Endothelial cell (in vitro differentiated cells): ENCODE data around the gene LCA5L. TPM values are rescaled to one million over a fixed set of nuclear protein-coding genes. Genes with fewer than 3 reads are reported as not detected.

Source experiments
- DNase-seq: peaks from one replicate; pipeline ENCODE4 v3.0.0; 2021; ENCODE audit warnings: low spot score
- H3K27ac Mint-ChIP-seq: one replicate; pipeline ENCODE4 v1.8.0; 2021; ENCODE audit warnings: mixed read lengths, inconsistent platforms; ENCODE audit not compliant: unreplicated experiment
- H3K27me3 Mint-ChIP-seq: one replicate; pipeline ENCODE4 v1.8.0; 2021; ENCODE audit warnings: mild to moderate bottlenecking, moderate library complexity, mixed read lengths, inconsistent platforms; ENCODE audit not compliant: unreplicated experiment
- H3K36me3 Mint-ChIP-seq: one replicate; pipeline ENCODE4 v1.8.0; 2021; ENCODE audit warnings: mild to moderate bottlenecking, low read depth, mixed read lengths, inconsistent platforms; ENCODE audit not compliant: unreplicated experiment
- H3K4me1 Mint-ChIP-seq: one replicate; pipeline ENCODE4 v1.8.0; 2021; ENCODE audit warnings: mild to moderate bottlenecking, mixed read lengths, inconsistent platforms; ENCODE audit not compliant: unreplicated experiment
- H3K4me3 Mint-ChIP-seq: one replicate; pipeline ENCODE4 v1.8.0; 2021; ENCODE audit warnings: mild to moderate bottlenecking, mixed read lengths, inconsistent platforms; ENCODE audit not compliant: unreplicated experiment
- H3K9me3 Mint-ChIP-seq: one replicate; pipeline ENCODE4 v1.8.0; 2021; ENCODE audit warnings: mixed read lengths, inconsistent platforms; ENCODE audit not compliant: unreplicated experiment
- CTCF ChIP-seq: fragments of 200-600 bp; sonication (generic); IDR thresholded peaks from one replicate; pipeline ENCODE4 v1.5.0; 2021; ENCODE audit warnings: antibody characterized with exemption; ENCODE audit not compliant: unreplicated experiment
- total RNA-seq: library from RNA; stranded (reverse); fragmentation: NEBNext Ultra II Directional; extraction: Animal tissue kit (Norgen Biotek cat#: 25700); gene quantifications from one replicate; pipeline ENCODE4 v1.2.1, GENCODE V29; 2021; ENCODE audit not compliant: unreplicated experiment

LCA5L gene
- total RNA-seq, 1 donor from 2014 or later: 0.59 TPM

GRCh38 chr21:39444421-39445180 lies 977 bp downstream of the LCA5L start:
- Mint-ChIP-seq H3K4me3 (peak overlapping the region; percentile 97), H3K36me3 (peaks cover 7% of the 10 kb centered on the region), H3K27ac (peak overlapping the region; percentile 96), H3K9me3 (peaks cover 6% of the 10 kb centered on the region), H3K27me3 (peaks cover 6% of the 10 kb centered on the region), H3K4me1 (peaks cover 18% of the 10 kb centered on the region)
- TF ChIP-seq CTCF: no peak
- DNase-seq: peak; percentile 11

GRCh38 chr21:39441502-39442475 lies 3.8 kb downstream of the LCA5L start:
- no peak overlapping the region for H3K4me3 Mint-ChIP-seq
- H3K27ac Mint-ChIP-seq: no peak overlapping the region
- TF ChIP-seq CTCF: peak; percentile 63
- peaks cover 7% of the 10 kb centered on the region for H3K36me3 Mint-ChIP-seq
- H3K4me1 Mint-ChIP-seq: peaks cover 18% of the 10 kb centered on the region
- H3K9me3 Mint-ChIP-seq: peaks cover 11% of the 10 kb centered on the region
- DNase-seq: peak; percentile 38
- H3K27me3 Mint-ChIP-seq: peaks cover 6% of the 10 kb centered on the region

GRCh38 chr21:39439232-39439631 lies 6.3 kb downstream of the LCA5L start:
- H3K9me3 Mint-ChIP-seq: peaks cover 5% of the 10 kb centered on the region
- no peaks in the 10 kb centered on the region for H3K36me3 Mint-ChIP-seq
- no peak overlapping the region for H3K4me3 Mint-ChIP-seq
- no peak for TF ChIP-seq CTCF
- peaks cover 8% of the 10 kb centered on the region for H3K4me1 Mint-ChIP-seq
- H3K27ac Mint-ChIP-seq: no peak overlapping the region
- no peak for DNase-seq
- H3K27me3 Mint-ChIP-seq: no peaks in the 10 kb centered on the region

- Mint-ChIP-seq H3K4me3 (no peak overlapping the region), H3K9me3 (peaks cover 5% of the 10 kb centered on the region)
- no peak for TF ChIP-seq CTCF
Observed at GRCh38 chr21:39434950-39435349, 10.6 kb downstream of the LCA5L start.

More at GRCh38 chr21:39434950-39435349, 10.6 kb downstream of the LCA5L start:
- H3K4me1 Mint-ChIP-seq: peaks cover 3% of the 10 kb centered on the region
- no peaks in the 10 kb centered on the region for H3K27me3 Mint-ChIP-seq
- no peaks in the 10 kb centered on the region for H3K36me3 Mint-ChIP-seq
- no peak for DNase-seq
- H3K27ac Mint-ChIP-seq: no peak overlapping the region
